NT2/D1 (cell line): Measurements from ENCODE around the gene DNAAF9.

ENCODE experiments used
- DNase-seq: peaks from one replicate; pipeline ENCODE4 v3.0.0-alpha.2; 2011; ENCODE audit warnings: low read depth, low spot score
- H3K27me3 ChIP-seq: 2 replicates; pipeline ENCODE4 v1.6.0; 2011; ENCODE audit warnings: mild to moderate bottlenecking; ENCODE audit not compliant: insufficient read length, insufficient read depth
- H3K36me3 ChIP-seq: 2 replicates; pipeline ENCODE4 v1.6.1; 2011; ENCODE audit warnings: mild to moderate bottlenecking, low read length, mixed read lengths; ENCODE audit not compliant: insufficient read depth, insufficient read length
- H3K4me1 ChIP-seq: 2 replicates; pipeline ENCODE4 v1.5.1; 2011; ENCODE audit not compliant: insufficient read depth, insufficient read length
- H3K4me3 ChIP-seq: 2 replicates; pipeline ENCODE4 v1.5.1; 2011; ENCODE audit warnings: low read depth; ENCODE audit not compliant: insufficient read length
- H3K9ac ChIP-seq: 2 replicates; pipeline ENCODE4 v1.6.0; 2011; ENCODE audit warnings: low read depth; ENCODE audit not compliant: insufficient read length
- H3K9me3 ChIP-seq: 2 replicates; pipeline ENCODE4 v1.5.1; 2011; ENCODE audit warnings: mild to moderate bottlenecking, low read length; ENCODE audit not compliant: insufficient read depth
- SUZ12 ChIP-seq: IDR thresholded peaks from 2 replicates; pipeline ENCODE4 v1.6.1; 2011; ENCODE audit not compliant: insufficient read length, insufficient read depth; ENCODE audit errors: extremely low read depth
- YY1 ChIP-seq: IDR thresholded peaks from 2 replicates; pipeline ENCODE4 v1.6.1; 2011; ENCODE audit not compliant: insufficient read length, insufficient read depth
- ZNF274 ChIP-seq: IDR thresholded peaks from 2 replicates; pipeline ENCODE4 v1.6.1; 2011; ENCODE audit warnings: mild to moderate bottlenecking, low read depth, low read length

The DNAAF9 gene

DNA sequence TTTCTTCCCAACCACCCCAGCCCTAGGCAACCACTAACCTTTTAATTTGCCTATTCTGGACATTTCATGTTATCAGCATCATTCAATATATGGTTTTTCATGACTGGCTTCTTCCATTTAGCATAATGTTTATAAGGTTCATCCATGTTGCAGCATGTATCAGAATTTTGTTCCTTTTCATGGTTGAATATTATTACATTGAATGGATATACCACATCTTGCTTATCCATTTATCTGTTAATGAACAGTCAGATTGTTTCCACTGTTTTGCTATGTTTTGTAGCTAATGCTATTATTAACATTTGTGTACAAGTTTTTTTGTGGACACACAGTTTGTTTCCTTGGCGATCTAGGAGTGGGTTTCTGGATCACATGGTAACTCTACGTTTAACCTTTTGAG is 3.0 kb upstream of the DNAAF9 start:
- H3K4me1 ChIP-seq = no peaks in the 10 kb centered on the region
- DNase-seq = no peak
- TF ChIP-seq SUZ12 (no peak), ZNF274 (no peak), YY1 (no peak)
- no peak overlapping the region for H3K4me3 ChIP-seq
- peaks cover 10% of the 10 kb centered on the region for H3K27me3 ChIP-seq
- no peak overlapping the region for H3K9ac ChIP-seq
- H3K9me3 ChIP-seq = no peaks in the 10 kb centered on the region
- H3K36me3 ChIP-seq = no peaks in the 10 kb centered on the region

DNA sequence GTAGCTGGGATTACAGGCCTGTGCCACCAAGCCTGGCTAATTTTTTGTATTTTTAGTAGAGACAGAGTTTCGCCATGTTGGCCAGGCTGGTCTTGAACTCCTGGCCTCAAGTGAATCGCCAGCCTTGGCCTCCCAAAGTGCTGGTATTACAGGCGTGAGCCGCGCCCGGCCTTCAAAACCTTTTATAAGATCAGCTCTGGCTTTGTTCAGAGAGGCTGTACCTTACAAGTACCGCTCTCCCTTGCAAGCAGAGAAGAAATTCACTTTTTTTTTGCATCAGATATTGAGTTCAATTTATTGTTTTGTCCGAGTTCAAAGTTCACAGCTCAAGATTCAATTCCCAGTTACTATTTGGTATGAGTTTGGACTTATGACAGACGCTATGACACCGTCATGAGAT is 1.9 kb upstream of the DNAAF9 start:
- Histone ChIP-seq H3K4me1 (no peaks in the 10 kb centered on the region), H3K9me3 (no peaks in the 10 kb centered on the region), H3K9ac (no peak overlapping the region), H3K36me3 (no peaks in the 10 kb centered on the region), H3K4me3 (no peak overlapping the region), H3K27me3 (peaks cover 14% of the 10 kb centered on the region)
- no peak for TF ChIP-seq ZNF274
- TF ChIP-seq YY1 = no peak
- no peak for TF ChIP-seq SUZ12
- no peak for DNase-seq

GRCh38 chr20:3407771-3408637 is 535 bp upstream of the DNAAF9 start:
- no peaks in the 10 kb centered on the region for H3K36me3 ChIP-seq
- H3K9me3 ChIP-seq = no peaks in the 10 kb centered on the region
- peak; percentile 39 for DNase-seq
- H3K4me1 ChIP-seq = no peaks in the 10 kb centered on the region
- peaks cover 14% of the 10 kb centered on the region for H3K27me3 ChIP-seq
- H3K4me3 ChIP-seq = peak overlapping the region; percentile 71
- TF ChIP-seq SUZ12 (no peak), YY1 (no peak), ZNF274 (no peak)
- H3K9ac ChIP-seq = peak overlapping the region; percentile 76

GRCh38 chr20:3406481-3407039 is 909 bp downstream of the DNAAF9 start:
- no peak for TF ChIP-seq YY1
- TF ChIP-seq SUZ12 = no peak
- no peak for TF ChIP-seq ZNF274
- peak overlapping the region; percentile 71 for H3K4me3 ChIP-seq
- peaks cover 14% of the 10 kb centered on the region for H3K27me3 ChIP-seq
- peak overlapping the region; percentile 76 for H3K9ac ChIP-seq
- H3K36me3 ChIP-seq = no peaks in the 10 kb centered on the region
- no peaks in the 10 kb centered on the region for H3K4me1 ChIP-seq
- DNase-seq = no peak
- no peaks in the 10 kb centered on the region for H3K9me3 ChIP-seq

DNA sequence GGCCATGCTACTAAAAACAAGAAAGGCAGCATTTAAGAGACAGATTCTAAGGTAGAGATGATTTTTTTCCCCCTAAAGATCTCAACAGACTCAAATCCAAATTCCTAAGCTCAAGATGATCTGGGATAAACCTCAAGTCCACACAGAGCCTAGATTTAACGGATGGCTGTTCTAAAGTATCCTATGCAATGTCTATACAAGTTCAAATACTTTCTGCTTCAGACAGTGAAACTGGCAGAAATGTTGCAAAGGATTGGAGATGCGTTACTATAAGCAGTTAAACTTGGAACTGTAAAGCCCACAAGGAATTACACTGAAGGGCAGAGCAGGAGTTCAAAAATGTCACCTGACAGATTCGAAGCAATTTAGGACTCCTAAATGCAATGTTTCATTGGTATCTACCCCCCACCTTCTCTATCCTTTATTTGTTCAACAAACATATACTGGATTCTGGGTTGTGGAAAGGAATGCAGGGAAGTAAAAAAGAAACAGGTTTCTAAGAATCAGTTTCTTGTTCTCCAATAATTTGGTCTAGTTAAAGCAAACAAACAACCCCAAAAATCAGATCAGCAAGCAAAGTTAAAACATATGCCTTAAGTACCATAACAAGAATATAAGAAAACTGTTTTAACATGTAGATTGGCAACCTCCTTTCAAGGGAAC is 1.6 kb downstream of the DNAAF9 start:
- H3K27me3 ChIP-seq = peaks cover 14% of the 10 kb centered on the region
- H3K36me3 ChIP-seq = no peaks in the 10 kb centered on the region
- H3K9me3 ChIP-seq = no peaks in the 10 kb centered on the region
- DNase-seq = no peak
- no peak overlapping the region for H3K9ac ChIP-seq
- H3K4me1 ChIP-seq = no peaks in the 10 kb centered on the region
- H3K4me3 ChIP-seq = peak overlapping the region; percentile 71
- TF ChIP-seq ZNF274 = no peak
- no peak for TF ChIP-seq YY1
- TF ChIP-seq SUZ12 = no peak

- H3K27me3 ChIP-seq = peaks cover 14% of the 10 kb centered on the region
- no peaks in the 10 kb centered on the region for H3K36me3 ChIP-seq
- no peak for TF ChIP-seq SUZ12
- no peak for TF ChIP-seq ZNF274
- no peak for TF ChIP-seq YY1
- no peak overlapping the region for H3K4me3 ChIP-seq
- H3K9ac ChIP-seq = no peak overlapping the region
- H3K9me3 ChIP-seq = no peaks in the 10 kb centered on the region
- H3K4me1 ChIP-seq = no peaks in the 10 kb centered on the region
- DNase-seq = no peak
These were observed 2.3 kb downstream of the DNAAF9 start for GRCh38 chr20:3405139-3405538.

DNA sequence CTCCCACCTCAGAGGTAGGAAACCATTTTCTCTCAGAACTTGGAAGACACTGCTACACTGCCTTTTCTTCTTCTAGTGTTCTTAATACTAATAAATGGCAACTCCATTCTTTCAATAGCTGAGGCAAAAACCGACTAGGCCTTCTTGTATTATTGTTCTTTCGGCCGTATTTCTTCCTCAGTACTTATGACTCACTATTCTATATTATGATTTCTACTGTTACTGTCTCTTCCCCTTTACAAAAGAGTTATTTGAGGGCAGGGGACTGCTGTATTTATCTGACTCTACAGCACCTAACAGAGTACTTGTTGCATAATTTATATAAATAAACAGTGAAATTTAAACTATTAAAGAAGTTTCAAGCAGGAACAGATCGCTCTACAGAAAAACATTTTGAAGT is 3.1 kb downstream of the DNAAF9 start:
- H3K27me3 ChIP-seq = peaks cover 14% of the 10 kb centered on the region
- no peaks in the 10 kb centered on the region for H3K9me3 ChIP-seq
- no peak for DNase-seq
- H3K4me3 ChIP-seq = no peak overlapping the region
- TF ChIP-seq SUZ12 (no peak), ZNF274 (no peak), YY1 (no peak)
- H3K4me1 ChIP-seq = no peaks in the 10 kb centered on the region
- no peak overlapping the region for H3K9ac ChIP-seq
- no peaks in the 10 kb centered on the region for H3K36me3 ChIP-seq
